B cell (primary cell): ENCODE results near the gene TSSK6. TPM values are rescaled to one million over a fixed set of nuclear protein-coding genes. Genes with fewer than 3 reads are reported as not detected.

ENCODE experiments used
- ATAC-seq: fragments of 200-7000 bp; cut with Tn5 transposase; one replicate; pipeline ENCODE4 v1.10.0; 2021; ENCODE audit warnings: low read depth, mild to moderate bottlenecking, moderate number of reproducible peaks, moderate library complexity
- CTCF ChIA-PET: fragments of 350-600 bp; sonication (Branson Sonifier 250); formaldehyde crosslinking; loops from one replicate; lab custom pipeline; 2021; ENCODE audit warnings: antibody characterized with exemption, inconsistent platforms; lab: Charles Lee
- POLR2A ChIA-PET: fragments of 350-600 bp; sonication (Branson Sonifier 250); formaldehyde crosslinking; loops from one replicate; lab custom pipeline; 2021; ENCODE audit warnings: antibody characterized with exemption; lab: Charles Lee
- DNase-seq: peaks from one replicate; pipeline ENCODE4 v3.0.0; 2013
- H2AFZ ChIP-seq: 2 replicates; pipeline ENCODE4 v1.6.1; 2012; ENCODE audit warnings: mild to moderate bottlenecking, low read depth, low read length; ENCODE audit not compliant: insufficient read depth, poor library complexity, severe bottlenecking
- H3K27ac ChIP-seq, 2 donors: 1 replicate in 1 of 2; 2 replicates in 1 of 2; pipeline ENCODE4 v1.5.1; 2012 to 2013; ENCODE audit warnings: low read length in 2 of 2, mild to moderate bottlenecking in 2 of 2, moderate library complexity in 1 of 2
- H3K27me3 ChIP-seq, 4 experiments: fragments of 200-600 bp in 1 of 4; sonication (generic) in 1 of 4; replicated peaks in 1 of 4; 1 replicate in 2 of 4; 2 replicates in 2 of 4; pipeline versions ENCODE4 v1.6.1 to v1.7.0; 2013 to 2016; ENCODE audit warnings: low read length in 3 of 4, mild to moderate bottlenecking in 2 of 4, mixed read lengths in 1 of 4, moderate library complexity in 1 of 4; ENCODE audit not compliant: insufficient read depth in 4 of 4, control insufficient read depth in 3 of 4; ENCODE audit errors: control extremely low read depth in 1 of 4
- H3K36me3 ChIP-seq, 2 experiments: replicated peaks in 1 of 2; 1 replicate in 1 of 2; 2 replicates in 1 of 2; pipeline versions ENCODE4 v1.6.1 to v1.7.1; 2013; ENCODE audit warnings: low read length in 1 of 2; ENCODE audit not compliant: insufficient read depth in 2 of 2, control insufficient read depth in 1 of 2; ENCODE audit errors: control extremely low read depth in 1 of 2, extremely low read depth in 1 of 2
- H3K4me1 ChIP-seq, 2 donors: fragments of 200-600 bp in 1 of 2; sonication (generic) in 1 of 2; 1 replicate in 1 of 2; 2 replicates in 1 of 2; pipeline versions ENCODE4 v1.5.1 to v1.6.1; 2013 to 2017; ENCODE audit warnings: low read length in 2 of 2; ENCODE audit not compliant: control insufficient read depth in 2 of 2, insufficient read depth in 2 of 2
- H3K4me2 ChIP-seq: replicated peaks from 2 replicates; pipeline ENCODE3; 2012; ENCODE audit warnings: mild to moderate bottlenecking, low read depth, low read length; ENCODE audit not compliant: poor library complexity, severe bottlenecking
- H3K4me3 ChIP-seq, 5 experiments: fragments of 200-600 bp in 1 of 5; sonication (generic) in 1 of 5; 1 replicate in 3 of 5; 2 replicates in 2 of 5; pipeline versions ENCODE4 v1.5.1 to v1.7.0; 2011 to 2016; ENCODE audit warnings: low read length in 4 of 5, mild to moderate bottlenecking in 4 of 5, low read depth in 2 of 5, control low read depth in 1 of 5, moderate library complexity in 1 of 5; ENCODE audit not compliant: insufficient read depth in 1 of 5; ENCODE audit errors: control extremely low read depth in 1 of 5, extremely low read depth in 1 of 5
- H3K79me2 ChIP-seq: fragments of 200-600 bp; sonication (generic); one replicate; pipeline ENCODE4 v1.6.0; 2016; ENCODE audit warnings: low read length; ENCODE audit not compliant: control insufficient read depth, insufficient read depth
- H3K9ac ChIP-seq: fragments of 200-600 bp; sonication (generic); 2 replicates; pipeline ENCODE4 v1.6.1; 2017; ENCODE audit warnings: mild to moderate bottlenecking, low read length, moderate library complexity
- H3K9me3 ChIP-seq, 3 donors: one replicate each; pipeline versions ENCODE4 v1.6.1 to v1.7.1; 2013; ENCODE audit warnings: low read length in 2 of 3; ENCODE audit not compliant: control insufficient read depth in 2 of 3, insufficient read depth in 1 of 3; ENCODE audit errors: control extremely low read depth in 1 of 3
- H4K20me1 ChIP-seq: 2 replicates; pipeline ENCODE4 v1.6.0; 2012; ENCODE audit warnings: mild to moderate bottlenecking, low read length; ENCODE audit not compliant: insufficient read depth, control insufficient read depth, poor library complexity, severe bottlenecking
- H3K27ac Mint-ChIP-seq: one replicate; pipeline ENCODE4 v1.8.0; 2021; ENCODE audit warnings: mixed read lengths
- H3K27me3 Mint-ChIP-seq: one replicate; pipeline ENCODE4 v1.8.0; 2021; ENCODE audit warnings: mixed read lengths
- H3K4me1 Mint-ChIP-seq: one replicate; pipeline ENCODE4 v1.8.0; 2021; ENCODE audit warnings: mixed read lengths
- H3K4me3 Mint-ChIP-seq: one replicate; pipeline ENCODE4 v1.8.0; 2021; ENCODE audit warnings: mixed read lengths
- H3K9me3 Mint-ChIP-seq: one replicate; pipeline ENCODE4 v1.8.0; 2022; ENCODE audit warnings: mixed read lengths; ENCODE audit not compliant: insufficient read depth
- EZH2 ChIP-seq: IDR thresholded peaks from 2 replicates; pipeline ENCODE4 v1.6.1; 2012; ENCODE audit warnings: borderline replicate concordance, low read depth, mild to moderate bottlenecking, moderate library complexity, low read length; ENCODE audit not compliant: insufficient read depth, poor library complexity, severe bottlenecking
- WGBS: methylation state at CpG from one replicate; pipeline ENCODE4 v1.1.5; 2013; ENCODE audit warnings: missing lambda C conversion rate; ENCODE audit not compliant: insufficient coverage; 5-methylcytosine and 5-hydroxymethylcytosine counted together
- intact Hi-C: fragments of 100-400 bp; cut with micrococcal nuclease; formaldehyde crosslinking; loops from one replicate; pipeline ENCODE4 v1.10.0; 2022
- polyA plus RNA-seq: library from polyadenylated mRNA; depleted of rRNA; stranded (reverse); fragments of >200 nt; gene quantifications from 2 replicates; pipeline ENCODE4 v1.2.3, GENCODE V29; 2012
- total RNA-seq, 2 donors: library from RNA; stranded (reverse); fragments of 120-200 nt in 1 of 2; gene quantifications; 1 replicate in 1 of 2; 2 replicates in 1 of 2; pipeline versions ENCODE4 v1.2.3 to v1.2.4, GENCODE V29; 2013 to 2022
- TF ChIP-seq, protein P1 (sequence below): fragments of 200-600 bp; IDR thresholded peaks from one replicate; pipeline ENCODE4 v1.8.0; 2022; ENCODE audit warnings: antibody characterized with exemption, mild to moderate bottlenecking

The TSSK6 gene
- total and polyA plus RNA-seq, 2 donors (not counting 1 experiment from before 2014, with no cell fraction given) = 8.9 to 9.6 TPM

DNA sequence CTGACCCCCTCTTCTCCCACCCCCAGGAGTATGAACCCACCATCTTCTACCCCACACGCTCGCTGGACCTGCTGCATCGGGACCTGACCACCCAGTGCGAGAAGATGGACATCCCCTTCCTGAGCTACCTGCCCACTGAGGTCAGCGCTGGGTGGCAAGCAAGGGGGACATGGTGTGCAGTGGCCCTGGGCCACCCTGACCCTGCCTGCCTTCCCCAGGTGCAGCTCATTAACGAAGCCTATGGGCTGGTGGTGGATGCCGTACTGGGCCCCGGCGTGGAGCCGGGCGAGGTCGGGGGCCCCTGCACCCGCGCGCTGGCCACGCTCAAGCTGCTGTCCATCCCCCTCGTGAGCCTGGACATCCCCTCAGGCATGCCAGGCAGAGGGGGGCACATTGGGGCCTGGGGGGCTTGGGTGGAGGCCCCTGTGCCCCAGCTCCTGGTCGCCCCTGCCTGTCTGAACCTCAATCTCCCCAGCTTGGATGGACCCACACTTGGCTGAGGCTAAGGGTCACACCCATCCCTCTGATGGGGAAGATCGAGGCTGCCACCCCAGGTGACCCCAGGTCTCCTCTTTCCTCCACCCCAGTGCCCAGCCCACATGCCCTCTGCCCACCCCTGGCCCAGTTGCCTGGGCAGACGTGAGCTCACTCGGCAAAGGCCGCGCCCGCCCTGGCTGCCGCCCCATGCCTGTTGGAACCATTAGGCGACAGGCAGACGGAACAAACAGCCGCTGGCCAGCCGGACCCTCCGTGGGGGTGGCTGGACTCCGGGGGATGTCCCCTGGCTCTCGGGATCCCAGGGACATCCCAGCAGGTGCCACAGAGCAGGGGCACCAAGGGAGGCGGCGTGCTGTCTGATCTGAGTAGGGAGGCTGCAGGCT, 20.2 kb upstream of the TSSK6 start:
- no peak overlapping the region for H2AFZ ChIP-seq
- ChIA-PET CTCF (interaction anchor here (7.5 kb wide), 1 partner anchor 423 kb away, joined by 88 read pairs; no protein-coding TSS in a partner anchor), POLR2A (interaction anchor here (0.6 kb wide), 1 partner anchor 131 kb away, joined by 4 read pairs; no protein-coding TSS in a partner anchor)
- no peak for ATAC-seq
- Mint-ChIP-seq H3K9me3 (no peaks in the 10 kb centered on the region), H3K4me3 (no peak overlapping the region), H3K4me1 (peaks cover 19% of the 10 kb centered on the region), H3K27me3 (peaks cover 11% of the 10 kb centered on the region), H3K27ac (no peak overlapping the region)
- TF ChIP-seq, protein P1, sequence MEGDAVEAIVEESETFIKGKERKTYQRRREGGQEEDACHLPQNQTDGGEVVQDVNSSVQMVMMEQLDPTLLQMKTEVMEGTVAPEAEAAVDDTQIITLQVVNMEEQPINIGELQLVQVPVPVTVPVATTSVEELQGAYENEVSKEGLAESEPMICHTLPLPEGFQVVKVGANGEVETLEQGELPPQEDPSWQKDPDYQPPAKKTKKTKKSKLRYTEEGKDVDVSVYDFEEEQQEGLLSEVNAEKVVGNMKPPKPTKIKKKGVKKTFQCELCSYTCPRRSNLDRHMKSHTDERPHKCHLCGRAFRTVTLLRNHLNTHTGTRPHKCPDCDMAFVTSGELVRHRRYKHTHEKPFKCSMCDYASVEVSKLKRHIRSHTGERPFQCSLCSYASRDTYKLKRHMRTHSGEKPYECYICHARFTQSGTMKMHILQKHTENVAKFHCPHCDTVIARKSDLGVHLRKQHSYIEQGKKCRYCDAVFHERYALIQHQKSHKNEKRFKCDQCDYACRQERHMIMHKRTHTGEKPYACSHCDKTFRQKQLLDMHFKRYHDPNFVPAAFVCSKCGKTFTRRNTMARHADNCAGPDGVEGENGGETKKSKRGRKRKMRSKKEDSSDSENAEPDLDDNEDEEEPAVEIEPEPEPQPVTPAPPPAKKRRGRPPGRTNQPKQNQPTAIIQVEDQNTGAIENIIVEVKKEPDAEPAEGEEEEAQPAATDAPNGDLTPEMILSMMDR = no peak
- no peak for TF ChIP-seq EZH2
- peaks cover 0 to 24% (median 0%) of the 10 kb centered on the region in 3 donors for H3K9me3 ChIP-seq
- H4K20me1 ChIP-seq = no peaks in the 10 kb centered on the region
- H3K79me2 ChIP-seq = no peaks in the 10 kb centered on the region
- H3K27me3 ChIP-seq = peaks cover 0 to 28% (median 12%) of the 10 kb centered on the region in 4 experiments
- no peak overlapping the region for H3K4me3 ChIP-seq
- DNase-seq = no peak
- 97% methylated on average over 33 of the region's 34 CpGs for WGBS
- H3K36me3 ChIP-seq = no peaks in the 10 kb centered on the region
- no peak overlapping the region for H3K4me2 ChIP-seq
- intact Hi-C loops = no loop called here
- H3K4me1 ChIP-seq = peaks cover 28 to 29% of the 10 kb centered on the region in 2 donors
- H3K9ac ChIP-seq = no peak overlapping the region
- H3K27ac ChIP-seq = no peak overlapping the region
